Activated naive CD8-positive, alpha-beta T cell treated with anti-CD3 and anti-CD28 coated beads, Interleukin-2, amount 50 U/mL, for 16 hours (primary cell): ENCODE data around the gene PARD3B.

Experiments used
- DNase-seq: peaks from one replicate; pipeline ENCODE4 v3.0.0-alpha.2; 2020; ENCODE audit warnings: low read depth, low spot score

Gene PARD3B

GRCh38 chr2:205056151-205056561, 510.9 kb downstream of the PARD3B start:
- no peak for DNase-seq

GRCh38 chr2:205058409-205058808, 513.1 kb downstream of the PARD3B start:
- no peak for DNase-seq

GRCh38 chr2:205060269-205060668, 515.0 kb downstream of the PARD3B start:
- no peak for DNase-seq

GRCh38 chr2:205066081-205066480, 520.8 kb downstream of the PARD3B start:
- DNase-seq = no peak

- no peak for DNase-seq
Measured at GRCh38 chr2:205069928-205070327, 524.7 kb downstream of the PARD3B start.

- DNase-seq = no peak
Measured at GRCh38 chr2:205070889-205071288, 525.6 kb downstream of the PARD3B start.

- no peak for DNase-seq
Measured at GRCh38 chr2:205073433-205074020, 528.3 kb downstream of the PARD3B start.

GRCh38 chr2:205076405-205076804, 531.1 kb downstream of the PARD3B start:
- no peak for DNase-seq

GRCh38 chr2:205077159-205077558, 531.9 kb downstream of the PARD3B start:
- no peak for DNase-seq

- DNase-seq = no peak
Measured at GRCh38 chr2:205078762-205079161, 533.5 kb downstream of the PARD3B start.

GRCh38 chr2:205079173-205079572, 533.9 kb downstream of the PARD3B start:
- DNase-seq = no peak

GRCh38 chr2:205086662-205087061, 541.4 kb downstream of the PARD3B start:
- DNase-seq = no peak

GRCh38 chr2:205087862-205088261, 542.6 kb downstream of the PARD3B start:
- DNase-seq = no peak

GRCh38 chr2:205089958-205090357, 544.7 kb downstream of the PARD3B start:
- no peak for DNase-seq

GRCh38 chr2:205091411-205091810, 546.1 kb downstream of the PARD3B start:
- no peak for DNase-seq

GRCh38 chr2:205094031-205094430, 548.8 kb downstream of the PARD3B start:
- no peak for DNase-seq

- DNase-seq = no peak
Measured at GRCh38 chr2:205103699-205104098, 558.4 kb downstream of the PARD3B start.

- no peak for DNase-seq
Measured at GRCh38 chr2:205107810-205108209, 562.5 kb downstream of the PARD3B start.

GRCh38 chr2:205115511-205115910, 570.2 kb downstream of the PARD3B start:
- no peak for DNase-seq

GRCh38 chr2:205117125-205117524, 571.9 kb downstream of the PARD3B start:
- no peak for DNase-seq

GRCh38 chr2:205119136-205119535, 573.9 kb downstream of the PARD3B start:
- no peak for DNase-seq

GRCh38 chr2:205128726-205129125, 583.5 kb downstream of the PARD3B start:
- no peak for DNase-seq

- no peak for DNase-seq
Measured at GRCh38 chr2:205129531-205129930, 584.3 kb downstream of the PARD3B start.
